Right lobe of liver (tissue), 4 donors: ENCODE results near the gene PRKN.

ENCODE experiments used
- CTCF ChIP-seq, 4 donors: fragments of 200-600 bp in 3 of 4; fragments of 450-650 bp in 1 of 4; IDR thresholded peaks; one replicate each; pipeline versions ENCODE4 v1.5.1 to v1.8.0; 2016 to 2022; ENCODE audit warnings: antibody characterized with exemption in 4 of 4, mild to moderate bottlenecking in 2 of 4
- POLR2A ChIP-seq: fragments of 450-650 bp; IDR thresholded peaks from one replicate; pipeline ENCODE4 v1.6.1; 2017; ENCODE audit warnings: antibody characterized with exemption, mild to moderate bottlenecking
- donor health status: DM: no; HTN: no; CAD: no.
- donor health status: DM: no; HTN: no; CAD: no.
- donor health status: DM: no; HTN: yes; CAD: no.

DNA sequence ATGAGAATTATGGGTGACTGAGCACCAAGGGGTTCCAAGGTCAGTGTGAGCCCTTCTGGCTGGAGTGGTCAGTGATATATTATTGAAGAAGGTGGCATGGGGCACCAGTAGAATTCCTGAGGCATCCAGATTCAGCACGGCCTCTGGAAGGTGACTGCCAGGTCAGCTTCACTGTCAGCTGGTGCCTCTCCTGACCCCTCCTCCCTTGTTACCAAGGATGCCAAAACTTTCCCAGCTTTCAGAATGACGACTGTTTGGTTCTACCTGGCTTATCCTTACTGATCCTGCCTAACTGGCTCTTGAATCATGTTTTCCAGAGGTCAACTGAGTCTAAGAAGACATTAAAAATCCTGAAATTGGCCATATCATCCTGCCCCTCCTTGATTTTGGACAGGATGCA, 1264.5 kb downstream of the PRKN start:
- TF ChIP-seq CTCF (IDR thresholded peaks at IDR 0.05) (no peak), POLR2A (no peak)
